SJCRH30 (cell line): ENCODE results near the gene RNF144A. TPM values are rescaled to one million over a fixed set of nuclear protein-coding genes. Genes with fewer than 3 reads are reported as not detected.

Experiments
- total RNA-seq: library from RNA; depleted of rRNA; stranded (reverse); fragments of >200 nt; shearing (Covaris generic); gene quantifications from 2 replicates; pipeline ENCODE4 v1.2.3, GENCODE V29; 2014; rRNA removed

RNF144A gene
- total RNA-seq, 1 experiment from 2014 or later = 14.9 TPM

Other genes with a start within 250 kb of the RNF144A start
- not detected in 2 replicates for gene CMPK2, start 51.5 kb upstream of the RNF144A start, total RNA-seq
- not detected in 2 replicates for gene RSAD2, start 39.6 kb upstream of the RNF144A start, total RNA-seq